Osteoblast (primary cell): ENCODE measurements around the gene SLC25A47. TPM values are rescaled to one million over a fixed set of nuclear protein-coding genes. Genes with fewer than 3 reads are reported as not detected.

Source experiments
- DNase-seq: peaks from one replicate; pipeline ENCODE4 v3.0.0; 2011; ENCODE audit warnings: low spot score, mixed read lengths; ENCODE audit not compliant: insufficient read length; ENCODE audit errors: missing footprints
- H2AFZ ChIP-seq: 2 replicates; pipeline ENCODE4 v1.6.0; 2011; ENCODE audit warnings: mild to moderate bottlenecking, low read length
- H3K27ac ChIP-seq: 2 replicates; pipeline ENCODE4 v1.5.1; 2011; ENCODE audit warnings: mild to moderate bottlenecking, low read depth, low read length, moderate library complexity
- H3K27me3 ChIP-seq: 2 replicates; pipeline ENCODE4 v1.6.0; 2012; ENCODE audit warnings: mild to moderate bottlenecking, control low read depth, inconsistent platforms, low read length, moderate library complexity; ENCODE audit not compliant: insufficient read depth
- H3K36me3 ChIP-seq: 2 replicates; pipeline ENCODE4 v1.5.1; 2011; ENCODE audit warnings: mild to moderate bottlenecking, low read length, control low read depth, moderate library complexity; ENCODE audit not compliant: insufficient read depth
- H3K4me1 ChIP-seq: 2 replicates; pipeline ENCODE4 v1.5.1; 2011; ENCODE audit warnings: mild to moderate bottlenecking, low read length, control low read depth, moderate library complexity; ENCODE audit not compliant: insufficient read depth
- H3K4me2 ChIP-seq: 2 replicates; pipeline ENCODE4 v1.6.0; 2011; ENCODE audit warnings: mild to moderate bottlenecking, low read length; ENCODE audit not compliant: insufficient read depth
- H3K4me3 ChIP-seq: fragments of 200-600 bp; sonication (generic); 3 replicates; pipeline ENCODE4 v1.5.1; 2012; ENCODE audit warnings: mild to moderate bottlenecking, low read length, inconsistent platforms; ENCODE audit not compliant: insufficient read depth
- H3K79me2 ChIP-seq: 2 replicates; pipeline ENCODE4 v1.6.0; 2012; ENCODE audit warnings: mild to moderate bottlenecking, low read length, control low read depth, inconsistent platforms; ENCODE audit not compliant: insufficient read depth
- H3K9me3 ChIP-seq: 2 replicates; pipeline ENCODE4 v1.5.1; 2011; ENCODE audit warnings: low read depth, low read length, control low read depth
- H4K20me1 ChIP-seq: 2 replicates; pipeline ENCODE4 v1.6.0; 2012; ENCODE audit warnings: mild to moderate bottlenecking, low read length, control low read depth; ENCODE audit not compliant: insufficient read depth
- CTCF ChIP-seq: IDR thresholded peaks from 2 replicates; pipeline ENCODE4 v1.5.1; 2011; ENCODE audit warnings: mild to moderate bottlenecking, low read depth, low read length, moderate library complexity; ENCODE audit errors: extremely low read depth
- total RNA-seq: library from RNA; depleted of rRNA; stranded (reverse); fragments of >200 nt; gene quantifications from 2 replicates; pipeline ENCODE4 v1.2.3, GENCODE V29; 2012

The SLC25A47 gene
- total RNA-seq, 1 donor = not detected

- no peak for TF ChIP-seq CTCF
- Histone ChIP-seq H3K27me3 (no peaks in the 10 kb centered on the region), H3K4me1 (no peaks in the 10 kb centered on the region), H3K27ac (no peak overlapping the region), H4K20me1 (peaks cover 3% of the 10 kb centered on the region), H3K9me3 (no peaks in the 10 kb centered on the region), H3K4me2 (no peak overlapping the region), H3K4me3 (no peak overlapping the region), H3K36me3 (peaks cover 91% of the 10 kb centered on the region), H2AFZ (no peak overlapping the region), H3K79me2 (no peaks in the 10 kb centered on the region)
- no peak for DNase-seq
Observed at GRCh38 chr14:100364403-100364802, 41.3 kb downstream of the SLC25A47 start.

DNA sequence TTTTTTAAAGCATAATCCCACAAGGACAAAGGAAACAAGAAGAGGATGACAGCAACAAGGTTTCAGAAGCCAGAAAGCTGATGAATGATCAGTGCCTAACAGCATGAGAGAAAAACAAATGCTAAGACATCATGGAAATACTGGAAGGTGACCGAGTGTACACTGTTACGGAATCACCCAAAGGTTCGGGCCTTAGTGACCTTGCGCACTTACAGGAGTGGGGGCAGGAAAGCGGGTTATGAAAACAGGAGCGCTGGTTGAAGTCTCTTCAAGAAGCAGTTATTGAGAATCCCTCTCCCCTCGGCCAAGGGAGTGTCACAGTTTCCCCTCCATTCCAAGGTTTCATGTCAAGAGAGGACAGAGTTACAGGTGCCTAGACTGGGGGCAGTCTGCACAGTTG, 42.6 kb downstream of the SLC25A47 start:
- Histone ChIP-seq H3K36me3 (peaks cover 80% of the 10 kb centered on the region), H2AFZ (no peak overlapping the region), H4K20me1 (peaks cover 3% of the 10 kb centered on the region), H3K9me3 (no peaks in the 10 kb centered on the region), H3K27ac (no peak overlapping the region), H3K27me3 (no peaks in the 10 kb centered on the region), H3K4me2 (no peak overlapping the region), H3K4me1 (no peaks in the 10 kb centered on the region), H3K4me3 (no peak overlapping the region), H3K79me2 (peaks cover 3% of the 10 kb centered on the region)
- no peak for DNase-seq
- TF ChIP-seq CTCF = no peak

- Histone ChIP-seq H3K4me1 (peaks cover 5% of the 10 kb centered on the region), H2AFZ (no peak overlapping the region), H3K9me3 (no peaks in the 10 kb centered on the region), H3K27me3 (no peaks in the 10 kb centered on the region), H3K4me2 (no peak overlapping the region), H3K27ac (no peak overlapping the region), H3K4me3 (no peak overlapping the region), H3K79me2 (peaks cover 27% of the 10 kb centered on the region), H3K36me3 (peaks cover 65% of the 10 kb centered on the region), H4K20me1 (no peaks in the 10 kb centered on the region)
- TF ChIP-seq CTCF = no peak
- DNase-seq = no peak
Observed at GRCh38 chr14:100369019-100369418, 45.9 kb downstream of the SLC25A47 start.

DNA sequence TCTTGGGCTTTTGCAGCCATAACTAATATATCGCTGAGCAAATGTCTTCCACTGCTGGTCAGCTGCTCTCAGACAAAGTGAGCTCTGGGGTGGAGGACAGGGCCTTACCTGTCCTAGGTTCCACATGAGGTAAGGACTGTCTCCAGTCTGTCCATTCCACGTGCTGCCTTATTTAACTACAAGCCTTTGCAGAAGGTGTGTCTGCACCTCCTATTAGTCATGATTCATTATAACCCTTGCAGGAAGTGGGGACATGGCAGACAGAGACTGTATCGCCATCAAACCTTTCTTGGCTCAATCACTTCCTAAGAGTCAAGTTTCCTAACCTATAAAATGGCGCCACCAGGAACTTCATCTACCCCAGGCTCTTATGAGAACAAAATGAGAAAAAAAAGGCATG, 46.9 kb downstream of the SLC25A47 start:
- peaks cover 14% of the 10 kb centered on the region for H3K4me1 ChIP-seq
- no peak overlapping the region for H3K27ac ChIP-seq
- H3K4me2 ChIP-seq = no peak overlapping the region
- no peak overlapping the region for H3K4me3 ChIP-seq
- H2AFZ ChIP-seq = no peak overlapping the region
- no peaks in the 10 kb centered on the region for H4K20me1 ChIP-seq
- DNase-seq = no peak
- no peaks in the 10 kb centered on the region for H3K27me3 ChIP-seq
- peaks cover 37% of the 10 kb centered on the region for H3K79me2 ChIP-seq
- peaks cover 56% of the 10 kb centered on the region for H3K36me3 ChIP-seq
- TF ChIP-seq CTCF = no peak
- H3K9me3 ChIP-seq = no peaks in the 10 kb centered on the region
